Measurements from ENCODE around the gene MRPL1.
"Not testable (repeated sequence)": the region's sequence is repeated elsewhere in the genome, so short reads cannot be mapped to it uniquely, and the experiment has no call there.

Gene MRPL1

GRCh38 chr4:77954690-77955089, 92.1 kb downstream of the MRPL1 start:
- Histone ChIP-seq H3K36me3 (ENCODE audit: insufficient read depth, insufficient read length, low read length) (peaks cover 33% of the 10 kb centered on the region), H3K9me3 (ENCODE audit: insufficient read depth, low read length) (no peaks in the 10 kb centered on the region), H3K9ac (ENCODE audit: insufficient read length, low read depth) (no peak overlapping the region), H3K4me3 (ENCODE audit: insufficient read length, low read depth) (no peak overlapping the region), H3K4me1 (ENCODE audit: insufficient read depth, insufficient read length) (no peaks in the 10 kb centered on the region), H3K27me3 (ENCODE audit: insufficient read depth, insufficient read length) (no peaks in the 10 kb centered on the region)
- DNase-seq (ENCODE audit: low read depth, low spot score): no peak
- no peak for TF ChIP-seq SUZ12 (IDR thresholded peaks at IDR 0.05; ENCODE audit: extremely low read depth, insufficient read depth, insufficient read length)
- no peak for TF ChIP-seq YY1 (IDR thresholded peaks at IDR 0.05; ENCODE audit: insufficient read depth, insufficient read length)
- no peak for TF ChIP-seq ZNF274 (IDR thresholded peaks at IDR 0.05; ENCODE audit: low read depth, low read length)

- no peak overlapping the region for H3K9ac ChIP-seq (ENCODE audit: insufficient read length, low read depth)
- no peaks in the 10 kb centered on the region for H3K9me3 ChIP-seq (ENCODE audit: insufficient read depth, low read length)
- no peak for DNase-seq (ENCODE audit: low read depth, low spot score)
- no peaks in the 10 kb centered on the region for H3K4me1 ChIP-seq (ENCODE audit: insufficient read depth, insufficient read length)
- TF ChIP-seq ZNF274 (IDR thresholded peaks at IDR 0.05; ENCODE audit: low read depth, low read length) (no peak), SUZ12 (IDR thresholded peaks at IDR 0.05; ENCODE audit: extremely low read depth, insufficient read depth, insufficient read length) (no peak), YY1 (IDR thresholded peaks at IDR 0.05; ENCODE audit: insufficient read depth, insufficient read length) (no peak)
- H3K27me3 ChIP-seq (ENCODE audit: insufficient read depth, insufficient read length): no peaks in the 10 kb centered on the region
- peaks cover 19% of the 10 kb centered on the region for H3K36me3 ChIP-seq (ENCODE audit: insufficient read depth, insufficient read length, low read length)
- H3K4me3 ChIP-seq (ENCODE audit: insufficient read length, low read depth): no peak overlapping the region
Observed at GRCh38 chr4:77956917-77957316, 94.3 kb downstream of the MRPL1 start.

- peaks cover 9% of the 10 kb centered on the region for H3K36me3 ChIP-seq (ENCODE audit: insufficient read depth, insufficient read length, low read length)
- H3K9me3 ChIP-seq (ENCODE audit: insufficient read depth, low read length): no peaks in the 10 kb centered on the region
- H3K4me1 ChIP-seq (ENCODE audit: insufficient read depth, insufficient read length): no peaks in the 10 kb centered on the region
- DNase-seq (ENCODE audit: low read depth, low spot score): no peak
- no peaks in the 10 kb centered on the region for H3K27me3 ChIP-seq (ENCODE audit: insufficient read depth, insufficient read length)
- no peak overlapping the region for H3K9ac ChIP-seq (ENCODE audit: insufficient read length, low read depth)
- no peak overlapping the region for H3K4me3 ChIP-seq (ENCODE audit: insufficient read length, low read depth)
- TF ChIP-seq YY1 (IDR thresholded peaks at IDR 0.05; ENCODE audit: insufficient read depth, insufficient read length): no peak
- TF ChIP-seq SUZ12 (IDR thresholded peaks at IDR 0.05; ENCODE audit: extremely low read depth, insufficient read depth, insufficient read length): no peak
- TF ChIP-seq ZNF274 (IDR thresholded peaks at IDR 0.05; ENCODE audit: low read depth, low read length): no peak
Observed at GRCh38 chr4:77958897-77959296, 96.3 kb downstream of the MRPL1 start.

GRCh38 chr4:77959566-77960338, 97.1 kb downstream of the MRPL1 start:
- H3K9me3 ChIP-seq (ENCODE audit: insufficient read depth, low read length): no peaks in the 10 kb centered on the region

GRCh38 chr4:77960367-77960766, 97.7 kb downstream of the MRPL1 start:
- Histone ChIP-seq H3K4me1 (ENCODE audit: insufficient read depth, insufficient read length) (no peaks in the 10 kb centered on the region), H3K4me3 (ENCODE audit: insufficient read length, low read depth) (no peak overlapping the region), H3K27me3 (ENCODE audit: insufficient read depth, insufficient read length) (no peaks in the 10 kb centered on the region), H3K36me3 (ENCODE audit: insufficient read depth, insufficient read length, low read length) (no peaks in the 10 kb centered on the region), H3K9me3 (ENCODE audit: insufficient read depth, low read length) (no peaks in the 10 kb centered on the region), H3K9ac (ENCODE audit: insufficient read length, low read depth) (no peak overlapping the region)
- TF ChIP-seq SUZ12 (IDR thresholded peaks at IDR 0.05; ENCODE audit: extremely low read depth, insufficient read depth, insufficient read length): no peak
- TF ChIP-seq ZNF274 (IDR thresholded peaks at IDR 0.05; ENCODE audit: low read depth, low read length): no peak
- no peak for TF ChIP-seq YY1 (IDR thresholded peaks at IDR 0.05; ENCODE audit: insufficient read depth, insufficient read length)
- no peak for DNase-seq (ENCODE audit: low read depth, low spot score)

More at GRCh38 chr4:77959566-77960338, 97.1 kb downstream of the MRPL1 start:
- Histone ChIP-seq H3K36me3 (ENCODE audit: insufficient read depth, insufficient read length, low read length) (peaks cover 2% of the 10 kb centered on the region), H3K9ac (ENCODE audit: insufficient read length, low read depth) (no peak overlapping the region), H3K4me3 (ENCODE audit: insufficient read length, low read depth) (no peak overlapping the region), H3K4me1 (ENCODE audit: insufficient read depth, insufficient read length) (no peaks in the 10 kb centered on the region), H3K27me3 (ENCODE audit: insufficient read depth, insufficient read length) (no peaks in the 10 kb centered on the region)
- peak; percentile 18 for DNase-seq (ENCODE audit: low read depth, low spot score)
- TF ChIP-seq ZNF274 (IDR thresholded peaks at IDR 0.05; ENCODE audit: low read depth, low read length) (no peak), SUZ12 (IDR thresholded peaks at IDR 0.05; ENCODE audit: extremely low read depth, insufficient read depth, insufficient read length) (no peak), YY1 (IDR thresholded peaks at IDR 0.05; ENCODE audit: insufficient read depth, insufficient read length) (no peak)

GRCh38 chr4:77963004-77963403, 100.4 kb downstream of the MRPL1 start:
- H3K27me3 ChIP-seq (ENCODE audit: insufficient read depth, insufficient read length): no peaks in the 10 kb centered on the region
- DNase-seq (ENCODE audit: low read depth, low spot score): no peak
- H3K9ac ChIP-seq (ENCODE audit: insufficient read length, low read depth): no peak overlapping the region
- no peaks in the 10 kb centered on the region for H3K4me1 ChIP-seq (ENCODE audit: insufficient read depth, insufficient read length)
- H3K36me3 ChIP-seq (ENCODE audit: insufficient read depth, insufficient read length, low read length): no peaks in the 10 kb centered on the region
- no peak overlapping the region for H3K4me3 ChIP-seq (ENCODE audit: insufficient read length, low read depth)
- H3K9me3 ChIP-seq (ENCODE audit: insufficient read depth, low read length): no peaks in the 10 kb centered on the region
- no peak for TF ChIP-seq YY1 (IDR thresholded peaks at IDR 0.05; ENCODE audit: insufficient read depth, insufficient read length)
- no peak for TF ChIP-seq SUZ12 (IDR thresholded peaks at IDR 0.05; ENCODE audit: extremely low read depth, insufficient read depth, insufficient read length)
- TF ChIP-seq ZNF274 (IDR thresholded peaks at IDR 0.05; ENCODE audit: low read depth, low read length): no peak

GRCh38 chr4:77973657-77974056, 111.0 kb downstream of the MRPL1 start:
- H3K4me1 ChIP-seq (ENCODE audit: insufficient read depth, insufficient read length); H3K9ac ChIP-seq (ENCODE audit: insufficient read length, low read depth); H3K27me3 ChIP-seq (ENCODE audit: insufficient read depth, insufficient read length); H3K4me3 ChIP-seq (ENCODE audit: insufficient read length, low read depth); H3K36me3 ChIP-seq (ENCODE audit: insufficient read depth, insufficient read length, low read length); H3K9me3 ChIP-seq (ENCODE audit: insufficient read depth, low read length); DNase-seq (ENCODE audit: low read depth, low spot score): not testable (repeated sequence)

GRCh38 chr4:77982900-77983540, 120.4 kb downstream of the MRPL1 start:
- H3K4me1 ChIP-seq (ENCODE audit: insufficient read depth, insufficient read length); H3K36me3 ChIP-seq (ENCODE audit: insufficient read depth, insufficient read length, low read length); H3K9ac ChIP-seq (ENCODE audit: insufficient read length, low read depth); DNase-seq (ENCODE audit: low read depth, low spot score); H3K4me3 ChIP-seq (ENCODE audit: insufficient read length, low read depth); H3K9me3 ChIP-seq (ENCODE audit: insufficient read depth, low read length); H3K27me3 ChIP-seq (ENCODE audit: insufficient read depth, insufficient read length): not testable (repeated sequence)

GRCh38 chr4:77983612-77984311, 121.1 kb downstream of the MRPL1 start:
- not testable (repeated sequence) for H3K9ac ChIP-seq (ENCODE audit: insufficient read length, low read depth); H3K4me3 ChIP-seq (ENCODE audit: insufficient read length, low read depth); H3K27me3 ChIP-seq (ENCODE audit: insufficient read depth, insufficient read length); H3K36me3 ChIP-seq (ENCODE audit: insufficient read depth, insufficient read length, low read length); DNase-seq (ENCODE audit: low read depth, low spot score); H3K9me3 ChIP-seq (ENCODE audit: insufficient read depth, low read length); H3K4me1 ChIP-seq (ENCODE audit: insufficient read depth, insufficient read length)

Measured in NT2/D1 (cell line).